IPS DF 19.7 (cell line): Measurements from ENCODE around the gene FAM83D.

Experiments used
- DNase-seq: peaks from one replicate; pipeline ENCODE4 v3.0.0-alpha.2; 2013; ENCODE audit warnings: low read depth, low spot score

Gene FAM83D

DNA sequence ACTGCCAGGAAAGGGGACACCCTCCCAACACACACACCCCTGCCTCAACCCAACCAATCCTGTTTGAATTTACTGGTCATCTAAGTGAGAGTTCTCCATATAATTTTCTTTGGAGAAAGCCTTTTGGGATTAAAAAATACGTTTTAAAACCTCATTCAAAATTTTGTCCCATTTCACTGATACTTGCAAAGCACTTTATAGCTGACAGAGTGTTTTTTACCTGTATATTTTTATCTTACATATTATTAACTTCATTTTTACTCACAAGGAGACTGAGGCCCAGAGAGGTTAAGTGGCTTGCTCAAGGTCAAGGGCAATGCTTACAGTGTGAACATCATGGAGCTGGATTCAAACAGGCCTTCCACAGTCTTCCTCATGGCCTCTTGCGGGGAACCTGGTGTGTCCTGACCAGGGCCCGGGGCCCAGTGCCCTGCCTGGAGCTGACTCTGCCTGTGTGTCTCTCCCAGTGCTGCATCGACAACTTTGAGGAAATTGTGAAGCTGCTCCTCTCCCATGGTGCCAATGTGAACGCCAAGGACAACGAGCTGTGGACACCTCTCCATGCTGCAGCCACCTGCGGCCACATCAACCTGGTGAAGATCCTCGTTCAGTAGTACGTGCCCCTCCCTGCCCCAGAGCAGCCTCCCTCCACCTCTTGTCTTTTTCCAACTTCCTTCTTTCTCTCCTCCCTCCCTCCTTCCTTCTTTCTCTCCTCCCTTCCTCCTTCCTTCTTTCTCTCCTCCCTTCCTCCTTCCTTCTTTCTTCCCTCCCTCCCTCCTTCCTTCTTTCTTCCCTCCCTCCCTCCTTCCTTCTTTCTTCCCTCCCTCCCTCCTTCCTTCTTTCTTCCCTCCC lies 30.9 kb upstream of the FAM83D start:
- DNase-seq = no peak

DNA sequence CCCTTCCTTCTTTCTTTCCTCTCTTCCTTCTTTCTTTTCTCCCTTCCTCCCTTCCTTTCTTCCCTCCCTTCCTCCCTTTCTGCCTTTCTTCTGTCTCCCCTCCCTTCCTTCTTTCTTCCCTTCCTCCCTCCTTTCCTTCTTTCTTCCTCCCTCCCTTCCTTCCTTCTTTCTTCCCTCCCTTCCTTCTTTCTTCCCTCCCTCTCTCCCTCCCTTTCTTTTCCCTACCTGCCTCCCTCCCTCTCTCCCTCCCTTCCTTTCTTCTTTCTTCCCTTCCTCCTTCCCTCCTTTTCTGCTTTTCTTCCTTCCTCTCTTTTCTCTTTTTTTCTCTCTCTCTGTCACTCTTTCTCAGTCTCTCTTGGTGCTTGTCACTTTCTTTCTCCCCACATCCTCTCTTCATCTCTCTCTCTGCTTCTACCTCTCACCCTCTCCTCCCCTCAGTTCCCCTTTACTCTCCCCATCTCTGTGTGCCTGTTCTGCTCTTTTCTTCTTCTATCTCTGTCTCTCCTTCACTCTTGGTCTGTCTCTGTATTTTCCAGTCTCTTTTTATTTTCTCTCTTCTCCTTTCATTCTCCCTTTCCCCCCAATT lies 30.1 kb upstream of the FAM83D start:
- DNase-seq = no peak

DNA sequence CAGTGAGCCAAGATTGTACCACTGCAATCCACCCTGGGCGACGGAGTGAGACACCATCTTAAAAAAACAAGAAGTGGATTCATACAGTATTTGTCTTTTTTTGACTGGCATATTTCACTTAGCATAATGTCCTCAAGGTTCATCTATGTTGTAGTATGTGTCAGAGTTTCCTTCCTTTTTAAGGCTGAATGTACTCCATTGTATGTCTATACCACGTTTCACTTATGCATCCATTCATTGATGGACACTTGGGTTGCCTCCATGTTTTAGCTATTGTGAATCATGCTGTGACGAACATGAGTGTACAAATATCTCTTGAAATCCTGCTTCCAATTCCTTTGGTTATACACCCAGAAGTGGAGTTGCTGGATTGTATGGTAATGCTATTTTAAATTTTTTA lies 28.9 kb upstream of the FAM83D start:
- no peak for DNase-seq

DNA sequence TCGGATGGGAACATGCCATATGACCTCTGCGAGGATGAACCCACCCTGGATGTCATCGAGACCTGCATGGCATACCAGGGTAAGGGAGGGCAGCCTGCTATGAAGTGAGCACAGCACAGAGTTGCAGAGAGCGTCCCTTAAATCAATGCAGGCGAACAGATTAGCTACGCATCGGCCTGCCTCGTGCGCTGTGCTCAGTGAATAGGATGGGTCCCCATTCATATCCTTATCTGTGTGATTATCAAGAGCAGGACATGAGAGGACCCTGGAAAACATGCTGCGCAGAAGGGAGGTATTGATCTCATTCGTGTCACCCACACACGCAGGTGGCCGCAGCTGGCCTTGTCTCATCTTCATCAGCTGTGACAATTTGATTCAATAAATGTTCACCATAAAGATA lies 25.6 kb upstream of the FAM83D start:
- no peak for DNase-seq

DNA sequence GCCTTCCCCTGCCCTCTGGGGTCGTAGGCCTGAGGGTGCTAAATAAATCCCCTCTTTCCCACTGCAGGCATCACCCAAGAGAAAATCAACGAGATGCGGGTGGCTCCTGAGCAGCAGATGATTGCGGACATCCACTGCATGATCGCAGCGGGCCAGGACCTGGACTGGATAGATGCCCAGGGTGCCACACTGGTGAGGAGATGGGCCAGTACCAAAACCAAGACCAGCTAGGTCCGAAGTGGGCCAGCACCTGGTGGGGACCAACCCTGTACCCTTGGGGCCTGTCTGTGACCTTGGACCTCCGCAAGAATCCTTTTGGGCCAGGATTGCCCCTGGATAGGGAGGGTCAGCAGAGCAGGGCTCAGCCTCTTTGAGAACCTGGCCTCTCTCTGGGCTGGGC lies 23.6 kb upstream of the FAM83D start:
- DNase-seq = no peak

DNA sequence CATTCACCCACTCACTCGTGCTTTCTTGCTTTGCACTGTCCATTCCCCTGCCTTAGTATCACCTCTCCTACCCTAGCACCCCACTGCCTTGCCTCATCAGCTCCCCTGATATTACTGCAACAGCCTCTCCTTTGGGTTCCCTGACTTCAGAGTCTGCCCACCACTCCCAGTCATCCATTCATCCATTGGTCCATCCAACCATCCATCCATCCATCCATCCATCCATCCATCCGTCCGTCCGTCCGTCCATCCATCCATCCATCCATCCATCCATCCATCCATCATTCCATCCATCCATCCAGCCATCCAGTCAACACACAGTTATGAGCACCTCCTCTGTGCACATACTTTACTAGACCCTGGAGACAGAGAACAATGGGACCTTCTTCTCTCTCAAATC lies 22.9 kb upstream of the FAM83D start:
- no peak for DNase-seq

DNA sequence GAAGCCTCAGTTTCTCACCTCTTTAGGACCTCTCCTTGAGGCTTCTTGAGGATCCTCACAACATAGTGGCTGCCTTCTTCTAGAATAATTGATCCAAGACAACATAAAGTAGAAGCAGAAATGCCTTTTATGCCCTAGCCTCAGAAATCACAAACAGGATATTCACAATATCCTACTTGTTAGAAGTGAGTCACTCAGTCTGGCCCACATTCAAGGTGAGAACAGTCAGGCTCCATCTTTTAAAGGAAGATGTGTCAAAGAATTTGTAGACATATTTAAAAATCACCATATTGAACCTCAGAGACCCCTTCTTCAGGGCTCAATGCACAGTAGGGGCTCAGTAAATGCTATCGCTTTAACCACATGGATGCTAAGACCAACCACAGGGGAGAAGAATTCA lies 20.8 kb upstream of the FAM83D start:
- no peak for DNase-seq

DNA sequence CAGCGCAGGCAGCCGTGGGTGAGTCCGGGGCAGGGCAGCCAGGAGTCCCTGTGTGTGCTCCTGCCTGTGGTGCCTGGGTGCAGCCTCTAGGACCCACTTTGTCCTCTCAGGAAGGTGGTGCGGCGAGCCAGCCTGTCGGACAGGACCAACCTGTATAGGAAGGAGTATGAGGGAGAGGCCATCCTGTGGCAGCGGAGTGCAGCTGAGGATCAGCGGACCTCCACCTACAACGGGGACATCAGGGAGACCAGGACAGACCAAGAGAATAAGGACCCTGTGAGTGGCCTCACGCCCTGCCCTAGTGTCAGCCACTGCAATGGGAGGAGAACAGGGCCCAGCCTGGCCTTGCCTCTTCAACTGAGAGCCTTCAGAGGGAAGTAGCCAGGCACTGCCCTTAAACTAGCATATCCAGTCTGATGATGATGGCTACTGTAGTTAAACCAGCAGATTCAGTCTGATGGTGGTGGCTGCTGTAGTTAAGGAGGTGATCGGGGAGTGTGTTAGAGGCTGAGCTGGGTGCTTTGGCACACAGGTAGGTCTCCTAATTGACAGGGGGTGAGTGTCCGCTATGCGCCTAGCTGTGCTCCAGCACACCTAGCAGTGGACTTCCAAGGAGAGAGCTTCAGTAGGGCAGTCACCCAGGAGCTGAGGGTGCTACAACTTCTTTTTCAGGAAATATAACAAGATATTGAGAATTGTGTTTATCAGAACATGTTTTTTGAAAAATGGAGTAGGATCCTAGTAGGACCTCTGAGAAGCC lies 18.1 kb upstream of the FAM83D start:
- DNase-seq = no peak

DNA sequence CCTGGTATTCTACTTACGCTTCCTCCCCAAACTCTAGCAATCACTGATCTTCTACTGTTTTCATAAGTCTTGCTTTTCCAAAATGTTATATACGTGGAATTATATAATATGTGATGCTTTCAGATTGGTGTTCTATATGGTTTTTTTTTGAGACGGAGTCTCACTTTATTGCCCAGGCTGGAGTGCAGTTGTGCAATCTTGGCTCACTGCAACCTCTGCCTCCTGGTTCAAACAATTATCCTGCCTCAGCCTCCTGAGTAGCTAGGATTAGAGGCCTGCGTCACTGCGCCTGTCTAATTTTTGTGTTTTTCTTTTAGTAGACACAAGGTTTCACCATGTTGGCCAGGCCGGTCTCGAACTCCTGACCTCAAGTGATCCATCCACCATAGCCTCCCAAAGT lies 10.9 kb upstream of the FAM83D start:
- DNase-seq = no peak

DNA sequence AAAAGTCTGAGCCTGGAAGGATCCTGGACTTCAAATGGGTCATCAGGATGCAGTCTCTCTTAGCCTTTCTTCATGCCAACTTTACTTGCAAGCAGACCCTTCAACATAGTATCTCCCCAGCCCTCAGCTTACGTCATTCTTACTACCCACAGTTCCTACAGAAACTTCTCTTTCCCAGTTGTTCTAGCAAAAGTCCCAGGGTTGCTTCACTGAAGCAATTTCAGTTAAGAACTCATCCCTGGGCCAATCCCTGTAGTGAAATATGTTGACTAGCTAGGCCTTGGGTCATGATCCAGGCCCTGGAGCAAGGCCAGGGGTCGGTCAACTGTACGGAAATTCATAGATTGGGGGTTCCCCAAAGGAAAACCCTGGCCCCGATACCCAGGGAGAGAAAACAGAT lies 8.6 kb upstream of the FAM83D start:
- no peak for DNase-seq

DNA sequence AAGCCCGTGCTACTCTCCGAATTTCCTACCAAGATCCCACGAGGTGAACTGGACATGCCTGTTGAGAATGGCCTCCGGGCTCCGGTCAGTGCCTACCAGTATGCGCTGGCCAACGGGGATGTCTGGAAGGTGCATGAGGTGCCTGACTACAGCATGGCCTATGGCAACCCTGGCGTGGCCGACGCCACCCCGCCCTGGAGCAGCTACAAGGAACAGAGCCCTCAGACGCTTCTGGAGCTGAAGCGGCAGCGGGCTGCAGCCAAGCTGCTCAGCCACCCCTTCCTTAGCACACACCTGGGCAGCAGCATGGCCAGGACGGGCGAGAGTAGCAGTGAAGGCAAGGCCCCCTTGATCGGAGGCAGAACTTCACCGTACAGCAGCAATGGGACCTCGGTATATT lies 8.0 kb upstream of the FAM83D start:
- DNase-seq = no peak

DNA sequence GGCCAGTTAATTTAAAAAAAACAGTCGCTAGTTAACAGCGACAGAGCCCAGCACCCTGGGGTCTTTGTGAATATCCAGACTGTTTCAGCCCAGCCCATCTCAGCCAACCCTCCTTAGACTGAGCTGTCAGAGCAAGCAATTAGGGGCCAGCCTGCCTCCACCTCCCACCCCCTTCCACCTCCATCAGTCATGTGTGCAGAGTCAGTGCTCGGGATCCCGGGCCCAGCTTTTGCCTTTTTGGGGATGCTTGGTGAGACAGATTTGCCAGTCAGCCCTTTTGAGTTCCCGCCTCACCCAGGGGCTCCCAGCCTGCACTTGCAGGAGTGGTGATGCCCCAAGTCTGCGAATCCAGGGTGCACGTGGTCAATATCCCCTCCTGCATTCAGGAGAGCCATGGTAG lies 6.5 kb upstream of the FAM83D start:
- no peak for DNase-seq

DNA sequence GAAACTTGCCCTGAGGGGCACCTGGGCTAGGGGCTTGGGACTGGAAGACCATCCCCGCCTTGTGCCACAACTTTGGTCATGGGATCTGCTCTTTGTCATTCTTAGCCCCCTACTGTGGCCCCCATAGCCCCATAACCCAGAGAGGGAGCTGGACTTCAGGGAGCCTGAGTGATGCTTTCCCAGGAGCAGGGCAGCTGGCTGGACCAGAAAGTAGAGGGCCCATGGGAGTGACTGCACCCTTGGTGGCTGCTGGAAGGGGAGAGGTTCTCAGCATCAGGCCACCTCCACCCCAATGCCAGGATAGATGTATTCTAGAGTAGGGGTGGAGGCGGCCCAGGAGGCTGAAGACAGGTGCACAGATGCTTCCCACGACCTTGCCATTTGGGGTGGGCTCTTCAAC lies 5.8 kb upstream of the FAM83D start:
- no peak for DNase-seq

DNA sequence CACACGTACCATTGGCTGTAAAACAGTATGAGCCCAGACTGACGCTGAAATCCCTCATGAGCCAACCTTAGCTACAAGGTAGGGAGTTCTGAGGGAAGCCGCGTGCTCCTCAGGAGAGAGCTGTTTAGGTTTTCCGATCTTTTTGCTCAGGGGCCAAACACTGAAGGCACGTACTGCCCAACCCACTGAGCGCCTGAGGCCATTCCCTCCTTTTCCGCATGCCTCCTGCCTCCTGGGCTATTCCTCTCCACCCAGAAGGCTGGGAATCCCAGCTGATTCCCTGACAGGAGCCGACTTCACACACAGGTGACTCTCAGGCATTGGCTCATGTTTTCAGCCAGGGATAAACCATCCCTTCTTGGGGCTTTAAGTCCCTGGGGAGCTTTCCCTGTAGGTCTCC lies 5.4 kb upstream of the FAM83D start:
- no peak for DNase-seq

DNA sequence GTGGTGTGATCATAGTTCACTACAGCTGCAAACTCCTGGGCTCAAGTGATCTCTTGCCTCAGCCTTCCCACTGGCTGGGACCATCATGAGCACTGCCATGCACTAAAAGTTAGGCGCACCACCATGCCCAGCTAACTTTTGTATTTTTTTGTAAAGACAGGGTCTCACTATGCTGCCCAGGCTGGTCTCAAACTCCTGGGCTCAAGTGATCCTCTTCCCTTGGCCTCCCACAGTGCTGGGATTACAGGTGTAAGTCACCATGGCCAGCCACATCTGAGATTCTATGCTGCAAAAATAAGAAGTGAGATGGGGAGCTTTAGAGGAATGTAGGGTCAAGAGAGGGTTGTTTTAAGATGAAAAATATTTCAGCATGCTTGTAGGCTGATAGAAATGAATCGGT lies 1.5 kb upstream of the FAM83D start:
- DNase-seq = no peak

DNA sequence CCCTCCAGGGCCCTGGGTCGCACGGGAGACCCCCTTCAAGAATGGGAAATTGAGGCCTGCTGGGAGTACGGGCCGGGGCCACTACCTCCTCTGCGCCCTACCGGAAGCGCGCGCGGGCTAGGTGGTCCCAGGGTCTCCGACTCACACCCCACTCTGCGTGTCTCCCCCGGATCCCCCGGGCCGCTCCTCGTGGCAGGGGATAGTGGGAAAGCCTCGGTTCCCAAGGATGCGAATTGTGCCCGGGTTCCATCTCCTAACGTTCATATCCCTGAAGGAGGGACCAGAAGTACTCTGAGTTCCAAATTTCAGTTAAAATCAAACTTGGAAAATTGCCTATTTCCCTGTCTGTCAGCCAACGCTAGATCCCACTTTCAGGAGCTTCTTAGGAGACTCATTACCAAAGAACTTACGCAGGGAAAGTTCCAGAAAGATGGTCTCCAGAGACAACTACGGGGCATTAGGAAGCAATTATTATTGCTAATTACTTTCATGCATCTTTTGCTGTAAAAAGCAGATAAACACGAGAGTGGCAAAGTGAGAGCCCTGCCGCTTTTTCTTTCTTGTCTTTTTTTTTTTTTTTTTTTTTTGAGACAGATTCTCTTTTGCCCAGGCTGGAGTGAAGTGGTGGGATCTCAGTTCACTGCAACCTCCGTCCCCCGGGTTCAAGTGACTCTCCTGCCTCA lies 858 bp downstream of the FAM83D start:
- no peak for DNase-seq

DNA sequence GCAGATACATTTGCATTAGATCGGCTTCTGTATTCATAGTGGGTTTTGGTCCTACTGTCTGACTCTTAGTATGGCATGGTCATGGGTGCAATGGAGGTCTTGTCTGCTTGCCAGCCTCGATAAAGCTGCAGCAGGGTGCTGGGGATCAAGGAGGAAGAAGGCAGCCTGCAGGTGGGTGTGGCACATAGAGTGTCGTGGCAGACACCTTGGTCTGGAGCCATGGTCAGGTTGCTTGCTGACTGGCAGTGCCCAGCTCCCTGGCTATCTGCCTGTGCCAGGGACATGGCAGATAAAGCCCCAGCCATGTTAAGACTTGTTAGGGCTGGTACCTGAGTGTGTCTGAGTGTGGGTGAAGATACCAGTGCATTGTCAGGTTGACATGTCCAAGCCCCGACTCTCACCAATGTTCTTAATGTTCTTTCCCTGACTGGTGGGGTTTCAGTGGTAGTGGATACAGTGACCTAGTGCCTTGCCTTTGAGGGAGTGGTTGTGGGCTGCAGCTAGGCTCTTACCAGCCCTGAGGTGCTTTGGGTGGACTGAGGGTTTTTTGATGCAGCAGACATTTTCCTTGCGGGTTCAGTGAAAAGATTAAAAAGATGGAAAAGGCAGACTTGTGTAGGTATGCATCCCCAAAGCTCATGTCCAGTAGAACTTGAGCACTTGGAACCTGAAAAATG lies 1.8 kb downstream of the FAM83D start:
- no peak for DNase-seq

DNA sequence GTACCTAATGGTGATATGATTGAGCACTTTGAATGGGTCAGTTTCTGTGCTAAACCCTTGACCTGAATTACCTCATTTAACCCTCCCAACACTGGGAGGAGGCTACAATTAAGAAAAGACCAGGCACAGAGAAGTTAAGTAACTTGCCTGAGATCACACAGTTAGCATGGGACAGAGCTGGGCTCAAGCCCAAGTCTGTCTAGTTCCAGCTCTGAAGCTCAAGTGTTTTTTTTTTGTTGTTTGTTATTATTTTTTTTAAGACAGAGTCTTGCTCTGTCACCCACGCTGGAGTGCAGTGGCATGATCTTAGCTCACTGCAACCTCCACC lies 4.0 kb downstream of the FAM83D start:
- DNase-seq = no peak

DNA sequence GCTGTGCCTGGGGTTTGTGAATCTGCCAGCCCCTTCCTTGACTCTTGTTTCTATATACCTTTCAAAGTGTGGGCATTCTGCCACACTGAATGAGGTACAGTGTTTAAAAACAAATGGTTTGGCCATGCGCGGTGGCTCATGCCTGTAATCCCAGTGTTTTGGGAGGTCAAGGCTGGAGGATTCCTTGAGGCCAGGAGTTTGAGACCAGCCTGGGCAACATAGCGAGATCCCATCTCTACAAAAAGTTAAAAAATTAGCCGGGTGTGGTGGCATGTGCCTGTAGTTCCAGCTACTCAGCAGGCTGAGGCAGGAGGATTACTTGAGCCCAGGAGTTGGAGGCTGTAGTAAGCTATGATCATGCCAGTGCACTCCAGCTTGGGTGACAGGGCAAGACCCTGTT lies 5.8 kb downstream of the FAM83D start:
- DNase-seq = no peak

DNA sequence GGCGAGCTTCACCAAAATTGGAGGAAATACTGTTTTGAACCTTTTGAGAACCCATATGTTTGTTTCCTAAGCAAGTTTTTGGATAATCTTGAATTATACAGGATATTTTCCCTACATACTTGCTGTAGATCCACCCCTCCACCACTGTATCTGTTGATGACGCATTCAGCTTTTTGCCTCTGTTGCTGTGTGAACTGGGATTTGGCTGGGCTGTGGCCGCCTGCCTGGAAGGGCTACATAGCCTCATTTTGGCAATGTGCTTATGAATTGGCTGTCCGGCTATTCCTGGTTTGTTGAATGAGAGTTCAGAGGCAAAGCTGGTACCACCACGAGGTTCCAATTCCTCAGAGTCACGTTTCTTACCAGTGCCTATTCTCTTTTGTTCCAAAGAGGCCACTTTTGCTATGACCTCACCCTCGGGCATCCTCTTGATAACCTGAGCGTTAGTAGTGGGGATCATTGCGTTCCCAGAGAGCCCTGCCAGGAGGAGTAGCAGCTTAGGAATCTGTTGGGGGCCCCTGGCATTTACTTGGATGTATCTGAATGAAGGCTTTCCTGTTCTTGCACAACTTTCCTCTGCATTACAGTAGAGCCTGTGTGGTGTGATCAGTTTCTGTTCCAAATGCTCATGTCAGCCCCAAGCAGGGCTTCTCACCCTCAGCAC lies 6.4 kb downstream of the FAM83D start:
- DNase-seq = no peak

DNA sequence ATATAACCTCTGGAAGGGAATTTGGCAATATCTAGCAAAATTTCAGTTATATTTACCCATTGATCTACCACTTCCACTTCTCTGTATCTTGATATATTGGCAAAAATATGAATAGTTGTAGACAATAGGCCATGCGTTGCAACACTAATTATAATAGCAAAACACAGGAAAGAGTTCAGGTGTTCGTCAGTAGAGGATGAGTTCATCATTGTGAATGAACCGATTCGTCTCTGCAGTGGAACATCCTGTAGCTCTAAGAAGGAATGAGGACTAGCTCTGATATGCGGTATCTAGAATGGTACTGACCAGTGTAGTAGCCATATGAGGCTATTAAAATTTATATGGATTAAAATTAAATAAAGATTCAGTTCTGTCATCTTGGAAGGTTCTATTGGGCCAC lies 8.3 kb downstream of the FAM83D start:
- no peak for DNase-seq
